DMS153 treated with DMSO at 0.1 percent for 48 hours (cell line): ENCODE results near the gene NUP210.
"Not testable (repeated sequence)": the region's sequence is repeated elsewhere in the genome, so short reads cannot be mapped to it uniquely, and the experiment has no call there.

Experiments
- DNase-seq: peaks from one replicate; lab custom pipeline; 2025; ENCODE audit not compliant: unreplicated experiment; lab: John Stamatoyannopoulos, UW

Gene NUP210

DNA sequence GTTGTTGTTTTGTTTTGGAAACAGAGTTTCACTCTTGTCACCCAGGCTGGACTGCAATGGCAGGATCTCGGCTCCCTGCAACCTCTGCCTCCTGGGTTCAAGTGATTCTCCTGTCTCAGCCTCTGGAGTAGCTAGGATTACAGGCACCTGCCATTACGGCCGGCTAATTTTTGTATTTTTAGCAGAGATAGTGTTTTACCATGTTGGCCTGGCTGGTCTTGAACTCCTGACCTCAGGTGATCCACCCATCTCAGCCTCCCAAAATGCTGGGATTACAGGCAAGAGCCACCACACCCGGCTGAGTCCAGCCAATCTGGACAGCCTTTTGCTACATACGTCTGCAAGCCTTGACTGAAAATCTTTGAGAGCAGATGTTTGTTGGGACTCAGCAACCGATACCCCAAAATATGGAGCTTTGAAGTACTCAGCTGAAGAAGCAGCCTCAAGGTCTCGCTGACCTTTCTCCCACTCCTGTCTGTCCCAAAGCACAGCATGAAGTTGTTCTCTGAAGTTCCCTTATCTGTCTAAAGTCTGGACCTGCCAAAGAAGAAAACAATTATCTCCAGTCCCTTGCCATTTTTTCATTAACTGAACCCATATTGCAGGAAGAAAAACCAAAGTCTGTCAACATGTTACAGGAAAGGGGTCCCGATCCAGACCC, 9.6 kb upstream of the NUP210 start:
- DNase-seq = no peak

DNA sequence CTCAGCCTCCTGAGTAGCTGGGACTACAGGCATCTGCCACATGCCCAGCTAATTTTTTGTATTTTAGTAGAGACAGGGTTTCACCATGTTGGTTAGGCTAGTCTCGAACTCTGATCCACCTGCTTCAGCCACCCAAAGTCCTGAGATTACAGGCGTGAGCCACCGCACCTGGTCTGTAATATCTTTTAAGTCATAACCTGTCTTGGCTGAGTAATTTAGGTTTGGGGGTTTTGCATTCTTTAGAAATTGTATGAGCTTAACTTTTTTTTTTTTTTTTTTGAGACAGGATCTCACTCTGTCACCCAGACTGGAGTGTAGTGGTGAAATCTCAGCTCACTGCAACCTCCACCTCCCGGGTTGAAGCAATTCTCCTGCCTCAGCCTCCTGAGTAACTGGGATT, 8.6 kb upstream of the NUP210 start:
- DNase-seq = not testable (repeated sequence)

- DNase-seq = no peak
These were observed 7.8 kb upstream of the NUP210 start for GRCh38 chr3:13427662-13428603.

- no peak for DNase-seq
These were observed 6.5 kb upstream of the NUP210 start for GRCh38 chr3:13426591-13426990.

DNA sequence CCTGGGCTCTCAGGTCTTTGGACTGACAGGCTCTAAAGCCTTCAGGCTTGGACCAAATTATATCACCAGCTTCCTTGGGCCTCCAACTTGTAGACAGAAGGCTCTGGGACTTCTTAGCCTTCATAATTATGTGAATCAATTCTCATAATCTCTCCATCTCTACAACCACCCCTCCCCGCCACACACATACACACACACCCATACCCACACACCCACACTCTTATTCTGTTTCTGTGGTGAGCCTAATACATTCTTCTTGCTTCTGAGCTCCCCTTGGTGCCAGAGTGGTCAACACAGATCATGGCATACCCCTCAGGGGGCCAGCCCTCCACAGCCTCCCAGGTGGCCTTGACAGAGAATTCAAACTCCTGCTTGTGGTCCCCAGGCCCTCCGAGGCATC, 5.6 kb upstream of the NUP210 start:
- no peak for DNase-seq

DNA sequence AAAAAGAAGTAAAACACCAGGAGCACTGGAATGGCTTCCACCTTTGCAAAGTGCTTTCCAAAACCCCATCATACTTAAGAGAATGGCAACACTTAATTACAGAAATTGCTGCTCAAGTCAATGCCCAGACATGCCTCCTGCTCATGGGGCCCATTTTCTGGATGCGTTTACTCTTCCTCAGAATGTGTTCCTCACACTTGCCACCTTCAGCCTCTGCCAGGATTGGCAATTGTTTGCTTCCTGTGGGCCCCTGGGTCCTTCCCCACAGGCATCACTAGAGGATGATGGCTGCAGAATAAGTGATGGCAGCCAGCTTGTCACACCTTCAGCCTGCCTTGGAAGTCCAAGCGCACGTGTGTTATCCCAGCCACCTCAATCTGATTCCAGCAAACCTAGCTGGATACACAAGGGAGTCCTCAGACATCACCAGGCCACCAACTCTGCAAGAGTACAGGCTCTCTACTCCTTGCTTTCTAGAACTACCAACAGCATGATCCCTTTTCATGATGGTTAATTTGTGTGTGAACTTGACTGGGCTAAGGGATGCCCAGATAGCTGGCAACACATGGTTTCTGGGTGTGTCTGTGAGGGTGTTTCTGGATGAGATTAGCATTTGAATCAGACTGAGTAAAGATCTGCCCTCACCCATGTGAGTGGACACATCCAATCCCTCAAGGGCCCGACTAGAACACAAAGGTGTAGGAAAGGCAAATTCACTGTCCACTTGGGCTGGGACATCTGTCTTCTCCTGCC, 4.9 kb upstream of the NUP210 start:
- DNase-seq = no peak

DNA sequence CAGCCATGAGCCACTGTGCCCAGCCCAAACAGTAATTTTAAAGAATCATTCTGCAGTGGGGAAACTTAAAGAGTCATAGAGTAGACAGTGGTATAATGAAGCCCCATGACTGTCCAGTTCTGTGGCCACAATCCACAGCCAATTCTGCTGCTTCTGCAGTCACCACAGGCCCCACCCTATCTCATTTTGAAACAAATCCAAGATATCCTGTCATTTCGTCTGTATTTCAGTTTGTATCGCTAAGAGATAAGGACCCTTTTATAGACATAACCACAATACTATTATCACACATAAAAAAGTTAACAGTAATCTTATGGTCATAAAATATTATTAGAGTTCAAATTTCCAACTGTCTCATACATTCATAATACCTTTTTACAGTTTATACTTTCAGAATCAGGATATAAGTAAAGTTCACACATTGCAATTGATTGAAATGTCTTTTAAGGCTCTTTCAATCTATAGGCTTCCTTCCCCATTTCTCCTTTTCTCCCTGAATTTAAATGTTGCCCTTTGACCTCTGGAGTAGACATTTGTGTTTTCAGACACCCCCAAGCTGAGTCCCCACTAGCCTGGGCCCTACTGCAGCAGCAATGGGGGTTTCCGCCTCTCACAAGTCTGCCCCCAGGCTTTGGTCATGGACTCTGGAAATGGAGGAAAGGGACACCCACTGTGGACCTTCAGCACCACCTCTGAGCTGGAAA, 4.2 kb upstream of the NUP210 start:
- DNase-seq = no peak

GRCh38 chr3:13420831-13421765, 976 bp upstream of the NUP210 start:
- no peak for DNase-seq

- no peak for DNase-seq
These were observed 547 bp downstream of the NUP210 start for GRCh38 chr3:13419505-13420044.

GRCh38 chr3:13417166-13417947, 2.8 kb downstream of the NUP210 start:
- no peak for DNase-seq

- DNase-seq = no peak
These were observed 3.9 kb downstream of the NUP210 start for GRCh38 chr3:13415997-13416793.

DNA sequence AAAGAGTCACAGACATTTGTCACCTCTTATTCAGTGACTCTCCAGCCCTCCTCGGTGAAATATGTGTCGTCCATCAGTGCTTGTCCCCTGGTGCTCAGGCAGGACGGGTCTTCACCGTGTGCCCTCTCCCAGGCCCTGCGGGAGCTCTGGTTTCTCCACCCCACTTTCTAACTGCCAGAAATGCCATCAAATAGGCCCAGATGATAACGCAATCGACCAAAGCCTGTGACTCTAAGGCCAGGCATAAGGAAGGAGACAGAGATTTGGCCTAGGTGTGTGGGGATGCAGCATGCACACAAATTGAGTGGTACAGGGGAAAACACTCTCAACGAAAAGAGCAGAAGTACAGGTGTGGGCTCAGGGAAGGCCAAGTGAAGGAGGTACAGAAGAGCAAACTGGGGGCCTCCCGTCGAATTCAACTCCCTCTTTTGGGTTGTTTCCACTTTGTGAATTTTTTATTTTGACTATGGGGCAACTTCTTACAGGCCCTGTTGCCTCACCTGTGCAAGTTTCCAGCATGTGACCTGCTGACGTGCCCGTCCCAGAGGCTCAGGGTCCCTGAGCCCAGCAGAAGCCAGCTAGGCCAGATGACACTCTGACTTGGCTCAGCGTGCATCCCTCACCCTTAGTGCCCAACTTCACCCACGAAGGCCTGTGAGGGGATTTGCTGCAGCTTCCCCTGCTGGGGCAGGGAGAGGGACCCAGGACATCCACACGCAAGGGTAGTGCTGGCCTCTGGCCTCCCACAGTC, 4.7 kb downstream of the NUP210 start:
- DNase-seq = no peak

GRCh38 chr3:13414040-13414729, 5.9 kb downstream of the NUP210 start:
- no peak for DNase-seq

DNA sequence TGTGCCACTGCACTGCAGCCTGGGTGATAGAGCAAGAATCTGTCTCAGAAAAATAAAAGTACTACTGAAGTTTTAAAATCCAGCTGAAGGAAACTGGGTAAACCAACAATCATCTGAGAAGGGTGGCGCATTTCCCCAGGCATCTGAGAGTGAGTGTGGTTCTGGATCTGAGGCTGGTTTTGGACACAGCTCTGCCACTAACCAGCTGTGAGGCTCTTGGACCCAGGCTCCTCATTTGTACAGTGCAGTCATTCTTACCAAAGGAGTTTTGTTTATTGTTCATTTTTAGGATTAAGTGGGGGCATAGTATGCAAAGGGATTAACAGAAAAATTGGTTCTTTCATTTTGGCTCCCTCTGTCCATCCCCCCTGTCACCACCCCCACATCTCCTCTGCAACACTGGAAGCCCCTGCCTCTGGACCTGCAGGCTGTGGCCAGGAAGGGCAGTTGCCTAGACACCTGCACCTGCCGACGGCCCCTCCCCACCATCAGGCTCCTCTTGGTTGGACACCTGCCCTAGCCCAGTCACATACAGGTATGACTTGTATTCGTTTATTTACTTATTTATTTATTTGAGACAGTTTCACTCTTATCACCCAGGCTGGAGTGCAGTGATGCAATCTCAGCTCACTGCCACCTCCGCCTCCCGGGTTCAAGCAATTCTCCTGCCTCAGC, 8.8 kb downstream of the NUP210 start:
- no peak for DNase-seq

- no peak for DNase-seq
These were observed 11.2 kb downstream of the NUP210 start for GRCh38 chr3:13408890-13409289.

- DNase-seq = no peak
These were observed 12.2 kb downstream of the NUP210 start for GRCh38 chr3:13407926-13408325.
